LNCaP clone FGC (cell line): Measurements from ENCODE around the gene FAM111A.

Experiments used
- DNase-seq: peaks from one replicate; pipeline ENCODE4 v3.0.0-alpha.2; 2011; ENCODE audit warnings: low read depth
- H3K4me3 ChIP-seq: 2 replicates; pipeline ENCODE4 v1.5.1; 2011; ENCODE audit warnings: mild to moderate bottlenecking, low read depth, low read length, control low read depth
- TF ChIP-seq, protein P1 (sequence below): IDR thresholded peaks from 2 replicates; pipeline ENCODE4 v1.5.1; 2012; ENCODE audit warnings: mild to moderate bottlenecking; ENCODE audit not compliant: control insufficient read depth, insufficient read depth; ENCODE audit errors: extremely low read depth

FAM111A gene

DNA sequence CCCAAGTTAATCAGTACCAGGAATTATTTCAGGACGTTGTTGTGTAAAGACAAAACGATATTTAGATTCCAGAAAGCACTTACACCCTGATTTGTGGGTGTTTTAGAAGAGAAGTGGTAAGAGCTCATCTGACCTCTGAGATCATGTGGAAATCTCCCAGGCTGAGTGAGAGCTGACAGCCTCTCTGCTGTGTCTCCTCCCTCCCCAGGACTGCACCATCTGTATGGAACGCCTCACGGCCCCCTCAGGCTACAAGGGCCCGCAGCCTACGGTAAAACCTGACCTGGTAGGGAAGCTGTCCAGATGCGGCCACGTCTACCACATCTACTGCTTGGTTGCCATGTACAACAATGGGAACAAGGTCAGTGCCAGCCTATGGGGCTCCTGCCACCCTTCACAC, 49.2 kb downstream of the FAM111A start:
- no peak for DNase-seq
- no peak overlapping the region for H3K4me3 ChIP-seq
- TF ChIP-seq, protein P1, sequence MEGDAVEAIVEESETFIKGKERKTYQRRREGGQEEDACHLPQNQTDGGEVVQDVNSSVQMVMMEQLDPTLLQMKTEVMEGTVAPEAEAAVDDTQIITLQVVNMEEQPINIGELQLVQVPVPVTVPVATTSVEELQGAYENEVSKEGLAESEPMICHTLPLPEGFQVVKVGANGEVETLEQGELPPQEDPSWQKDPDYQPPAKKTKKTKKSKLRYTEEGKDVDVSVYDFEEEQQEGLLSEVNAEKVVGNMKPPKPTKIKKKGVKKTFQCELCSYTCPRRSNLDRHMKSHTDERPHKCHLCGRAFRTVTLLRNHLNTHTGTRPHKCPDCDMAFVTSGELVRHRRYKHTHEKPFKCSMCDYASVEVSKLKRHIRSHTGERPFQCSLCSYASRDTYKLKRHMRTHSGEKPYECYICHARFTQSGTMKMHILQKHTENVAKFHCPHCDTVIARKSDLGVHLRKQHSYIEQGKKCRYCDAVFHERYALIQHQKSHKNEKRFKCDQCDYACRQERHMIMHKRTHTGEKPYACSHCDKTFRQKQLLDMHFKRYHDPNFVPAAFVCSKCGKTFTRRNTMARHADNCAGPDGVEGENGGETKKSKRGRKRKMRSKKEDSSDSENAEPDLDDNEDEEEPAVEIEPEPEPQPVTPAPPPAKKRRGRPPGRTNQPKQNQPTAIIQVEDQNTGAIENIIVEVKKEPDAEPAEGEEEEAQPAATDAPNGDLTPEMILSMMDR, result no peak

DNA sequence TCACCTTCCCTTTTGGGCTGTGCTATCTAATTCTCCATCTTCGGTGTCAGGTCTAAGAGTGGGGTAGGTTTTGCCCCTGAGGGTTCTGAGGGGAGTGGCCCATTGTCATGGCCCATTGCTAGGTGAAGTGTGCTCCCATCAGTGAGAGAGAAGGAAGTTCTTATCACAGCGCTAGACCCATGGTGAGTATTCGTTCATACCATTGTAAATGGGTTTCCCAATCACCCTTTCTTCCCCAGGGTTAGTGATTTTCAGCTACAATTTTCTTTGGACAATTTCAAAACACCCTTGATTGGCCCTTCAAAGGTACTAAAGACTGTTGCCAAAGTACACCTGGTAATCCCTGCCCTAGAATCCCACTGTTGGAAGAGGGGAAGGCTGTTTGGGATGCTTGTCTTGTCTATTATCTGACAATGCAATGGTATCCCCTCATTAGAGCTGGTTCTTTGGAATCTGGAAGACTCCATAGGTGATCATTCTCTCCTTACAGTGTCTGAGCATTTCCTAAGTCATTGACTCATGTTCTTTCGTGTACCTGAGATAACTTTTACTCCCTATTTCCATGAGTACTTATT, 49.9 kb downstream of the FAM111A start:
- no peak overlapping the region for H3K4me3 ChIP-seq
- TF ChIP-seq, protein P1, result no peak
- DNase-seq, result no peak

DNA sequence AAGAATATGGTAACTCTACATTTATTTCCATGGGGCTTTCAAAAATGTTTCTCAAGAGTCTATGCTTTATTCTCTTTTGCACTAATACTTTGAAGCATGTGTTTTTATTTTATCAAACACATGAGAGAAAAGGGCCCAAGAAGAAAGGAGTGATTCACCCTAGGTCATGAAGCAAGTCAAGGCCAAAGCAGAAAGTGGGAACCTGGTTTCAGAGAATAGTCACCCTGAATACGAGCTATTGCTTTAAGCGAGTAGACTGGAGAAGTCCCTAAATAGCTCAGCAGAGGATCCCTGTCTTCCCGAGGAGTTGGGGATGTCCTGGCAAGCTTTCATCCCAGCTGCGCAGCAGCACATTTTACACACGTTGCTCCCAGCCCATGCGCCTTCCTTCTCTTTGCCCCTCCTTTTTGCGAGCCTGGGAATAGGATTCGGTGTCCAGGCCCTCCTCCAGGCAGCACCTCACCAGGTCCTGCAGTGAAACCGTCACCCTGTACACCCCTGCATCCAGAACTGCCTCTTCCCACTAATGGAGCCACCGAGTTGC, 51.0 kb downstream of the FAM111A start:
- no peak for DNase-seq
- no peak overlapping the region for H3K4me3 ChIP-seq
- TF ChIP-seq, protein P1, result no peak

DNA sequence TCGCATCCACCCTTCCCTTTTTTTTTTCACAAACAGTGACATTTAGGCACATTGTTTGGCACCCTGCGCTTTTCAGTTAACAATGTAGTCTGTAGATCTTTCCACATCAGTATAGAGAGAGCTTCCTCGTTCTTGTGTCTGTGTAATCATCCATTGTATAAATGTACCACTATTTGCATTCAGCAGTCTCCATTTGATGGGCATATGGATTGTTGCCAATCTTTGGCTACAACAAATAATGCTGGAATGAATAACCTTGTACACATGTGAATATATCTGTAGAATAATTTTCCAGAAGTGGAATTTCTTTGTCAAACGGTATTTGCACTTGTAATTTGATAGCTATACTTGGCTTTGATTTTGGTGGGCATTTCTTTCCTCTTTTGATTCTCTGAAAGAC, 52.9 kb downstream of the FAM111A start:
- no peak overlapping the region for H3K4me3 ChIP-seq
- DNase-seq, result no peak
- TF ChIP-seq, protein P1, result no peak

DNA sequence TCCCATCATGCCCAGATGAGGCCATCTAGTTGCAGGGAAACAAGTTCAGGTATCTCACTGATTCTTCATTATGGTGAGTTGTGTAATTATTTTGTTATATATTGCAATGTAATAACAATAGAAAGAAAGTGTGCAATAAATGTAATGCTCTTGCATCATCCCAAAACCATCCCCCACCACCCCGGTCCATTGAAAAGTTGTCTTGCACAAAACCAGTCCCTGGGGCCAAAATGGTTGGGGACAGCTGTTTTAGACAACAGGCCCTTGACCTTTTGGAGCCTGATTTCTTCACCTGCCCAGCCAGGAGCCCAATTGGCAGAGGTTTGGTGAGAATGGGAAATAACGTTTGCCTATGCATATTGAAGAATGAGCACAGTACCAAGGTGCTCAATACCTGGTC, 54.1 kb downstream of the FAM111A start:
- no peak overlapping the region for H3K4me3 ChIP-seq
- no peak for DNase-seq
- TF ChIP-seq, protein P1, result no peak

DNA sequence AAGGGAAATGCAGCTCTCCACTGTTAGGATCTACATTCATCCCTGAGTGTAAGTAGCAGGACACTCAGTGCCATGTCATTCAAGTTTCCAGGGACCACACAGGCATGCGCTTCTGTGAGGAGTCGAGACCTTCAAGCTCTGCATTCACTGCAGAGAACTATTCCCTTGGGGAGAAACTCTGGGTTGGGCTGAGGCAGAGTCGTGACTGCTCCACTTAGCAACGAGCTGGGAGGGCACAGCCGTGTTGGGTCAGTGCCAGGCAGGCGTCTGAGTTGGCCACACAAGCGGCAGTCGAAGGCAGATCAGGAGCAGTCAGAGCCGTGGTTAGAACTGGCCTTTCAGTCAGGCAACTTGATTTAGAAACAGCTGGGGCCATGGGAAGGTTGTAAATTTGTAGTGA, 55.3 kb downstream of the FAM111A start:
- TF ChIP-seq, protein P1, result no peak
- H3K4me3 ChIP-seq, result no peak overlapping the region
- DNase-seq, result no peak

DNA sequence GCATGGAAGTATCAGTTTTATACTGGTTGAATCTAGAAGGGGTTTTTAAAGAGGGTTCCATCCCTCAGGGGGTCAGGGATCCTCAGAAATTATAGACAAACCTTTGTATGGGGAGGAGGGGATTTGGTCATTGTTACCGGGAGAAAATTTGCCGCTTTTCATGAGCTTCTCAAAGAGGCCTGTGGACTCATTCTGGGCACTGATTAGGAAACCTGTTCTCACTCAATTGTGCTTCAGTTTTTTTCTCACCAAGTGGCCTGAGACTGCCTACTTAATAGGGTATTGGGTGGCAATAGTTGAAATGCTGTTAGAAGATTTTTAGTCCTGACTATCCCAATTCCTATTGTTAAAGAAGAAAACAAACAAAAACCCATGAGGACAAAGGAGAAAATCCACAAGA, 56.1 kb downstream of the FAM111A start:
- H3K4me3 ChIP-seq, result no peak overlapping the region
- TF ChIP-seq, protein P1, result no peak
- DNase-seq, result no peak
